Measurements from ENCODE around the gene LOXL1.
A peak's percentile ranks its signal among the peaks of the same experiment; 100 is the strongest.

The LOXL1 gene

GRCh38 chr15:73964736-73965093 lies 38.5 kb downstream of the LOXL1 start:
- Histone ChIP-seq H3K4me2 (ENCODE audit: low read length, poor library complexity, severe bottlenecking) (peak overlapping the region; percentile 8), H4K8ac (ENCODE audit: low read length) (peak overlapping the region; percentile 24), H3K4me1 (ENCODE audit: control insufficient read depth, insufficient read depth, low read depth, low read length) (peaks cover 10% of the 10 kb centered on the region), H3K36me3 (ENCODE audit: control insufficient read depth in 1 of 2, insufficient read depth in 2 of 2, low read depth in 1 of 2, low read length in 2 of 2) (no peaks in the 10 kb centered on the region), H2AK5ac (ENCODE audit: low read length, severe bottlenecking) (no peak overlapping the region), H2BK120ac (ENCODE audit: low read depth, low read length) (no peak overlapping the region), H4K91ac (ENCODE audit: low read length) (peak overlapping the region; percentile 8), H3K9ac (ENCODE audit: low read length) (peak overlapping the region; percentile 26), H2BK15ac (ENCODE audit: low read depth, poor library complexity, severe bottlenecking) (peak overlapping the region; percentile 19), H3K27ac (ENCODE audit: low read length, poor library complexity, severe bottlenecking) (peak overlapping the region; percentile 3), H3K4me3 (ENCODE audit: insufficient read depth in 1 of 2, low read depth in 1 of 2, low read length in 2 of 2) (peak overlapping the region in 1 of 2 experiments; percentile 45), H2BK5ac (ENCODE audit: low read depth, low read length, poor library complexity, severe bottlenecking) (no peak overlapping the region), H3K4ac (ENCODE audit: low read depth in 1 of 2, low read length in 2 of 2) (peak overlapping the region in 1 of 2 experiments; percentile 22), H3K27me3 (ENCODE audit: control insufficient read depth in 1 of 2, insufficient read depth in 1 of 2, low read length in 2 of 2) (no peaks in the 10 kb centered on the region), H3K79me1 (replicated peaks; ENCODE audit: low read length, poor library complexity, severe bottlenecking) (no peaks in the 10 kb centered on the region), H3K18ac (ENCODE audit: low read depth in 1 of 2, low read length in 2 of 2) (peak overlapping the region; percentile 37 to 82), H3K14ac (ENCODE audit: low read length in 2 of 2) (no peak overlapping the region), H2BK12ac (ENCODE audit: low read length in 2 of 2) (peak overlapping the region in 1 of 2 experiments; percentile 87), H3K9me3 (ENCODE audit: control insufficient read depth, low read length) (no peaks in the 10 kb centered on the region), H2AFZ (ENCODE audit: low read depth, low read length) (peak overlapping the region; percentile 16), H3K23ac (ENCODE audit: low read length in 2 of 2) (no peak overlapping the region)
- peak; percentile 84 for DNase-seq
- WGBS: 17% methylated on average over 11 of the region's 11 CpGs

DNA sequence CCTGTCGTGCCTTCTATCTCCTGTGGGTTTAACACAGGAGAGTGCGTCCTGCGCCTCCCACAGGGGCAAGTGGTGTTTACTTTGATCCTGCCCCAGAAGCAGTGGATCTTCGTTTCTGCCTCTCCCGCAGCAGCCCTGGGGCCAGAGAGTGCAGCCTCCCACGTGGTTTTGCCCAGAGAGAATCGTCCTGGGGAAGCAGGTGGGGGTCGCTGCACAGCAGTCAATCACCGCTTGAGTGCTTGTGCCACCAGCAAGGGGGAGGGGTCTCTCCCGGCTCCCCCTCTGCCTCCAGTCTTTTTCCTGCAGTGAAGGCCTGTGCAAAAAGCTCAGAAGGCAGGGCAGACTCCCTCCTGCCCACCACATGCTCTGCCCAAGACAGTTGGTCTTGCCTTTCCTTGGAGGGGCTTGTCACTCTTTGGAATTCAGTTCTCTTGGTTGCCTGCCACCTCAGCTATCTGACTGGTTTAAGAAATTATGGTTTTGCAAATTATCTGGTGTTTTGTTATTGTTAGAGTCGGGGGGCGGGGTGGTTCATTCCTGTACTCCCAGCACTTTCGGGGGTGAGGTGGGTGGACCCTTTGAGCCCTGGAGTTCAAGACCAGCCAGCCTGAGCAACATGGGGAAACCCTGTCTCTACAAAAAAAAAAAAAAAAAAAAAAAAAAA lies 39.0 kb downstream of the LOXL1 start:
- H3K9ac ChIP-seq (ENCODE audit: low read length): peak overlapping the region; percentile 26
- no peak overlapping the region for H2AK5ac ChIP-seq (ENCODE audit: low read length, severe bottlenecking)
- H4K8ac ChIP-seq (ENCODE audit: low read length): peak overlapping the region; percentile 24
- H3K23ac ChIP-seq (ENCODE audit: low read length in 2 of 2): no peak overlapping the region
- peaks cover 8% of the 10 kb centered on the region for H3K4me1 ChIP-seq (ENCODE audit: control insufficient read depth, insufficient read depth, low read depth, low read length)
- no peaks in the 10 kb centered on the region for H3K36me3 ChIP-seq (ENCODE audit: control insufficient read depth in 1 of 2, insufficient read depth in 2 of 2, low read depth in 1 of 2, low read length in 2 of 2)
- peak overlapping the region; percentile 8 for H3K4me2 ChIP-seq (ENCODE audit: low read length, poor library complexity, severe bottlenecking)
- H3K18ac ChIP-seq (ENCODE audit: low read depth in 1 of 2, low read length in 2 of 2): peak overlapping the region; percentile 37 to 82
- 28% methylated on average over 10 of the region's 13 CpGs for WGBS
- H2BK15ac ChIP-seq (ENCODE audit: low read depth, poor library complexity, severe bottlenecking): no peak overlapping the region
- no peak overlapping the region for H2BK120ac ChIP-seq (ENCODE audit: low read depth, low read length)
- peak overlapping the region; percentile 8 for H4K91ac ChIP-seq (ENCODE audit: low read length)
- H2AFZ ChIP-seq (ENCODE audit: low read depth, low read length): peak overlapping the region; percentile 16
- H3K14ac ChIP-seq (ENCODE audit: low read length in 2 of 2): no peak overlapping the region
- no peaks in the 10 kb centered on the region for H3K27me3 ChIP-seq (ENCODE audit: control insufficient read depth in 1 of 2, insufficient read depth in 1 of 2, low read length in 2 of 2)
- DNase-seq: no peak
- no peak overlapping the region for H2BK5ac ChIP-seq (ENCODE audit: low read depth, low read length, poor library complexity, severe bottlenecking)
- no peaks in the 10 kb centered on the region for H3K79me1 ChIP-seq (replicated peaks; ENCODE audit: low read length, poor library complexity, severe bottlenecking)
- peak overlapping the region; percentile 3 for H3K27ac ChIP-seq (ENCODE audit: low read length, poor library complexity, severe bottlenecking)
- peak overlapping the region in 1 of 2 experiments; percentile 22 for H3K4ac ChIP-seq (ENCODE audit: low read depth in 1 of 2, low read length in 2 of 2)
- H3K9me3 ChIP-seq (ENCODE audit: control insufficient read depth, low read length): no peaks in the 10 kb centered on the region
- peak overlapping the region in 1 of 2 experiments; percentile 45 for H3K4me3 ChIP-seq (ENCODE audit: insufficient read depth in 1 of 2, low read depth in 1 of 2, low read length in 2 of 2)
- H2BK12ac ChIP-seq (ENCODE audit: low read length in 2 of 2): peak overlapping the region; percentile 84 to 87

DNA sequence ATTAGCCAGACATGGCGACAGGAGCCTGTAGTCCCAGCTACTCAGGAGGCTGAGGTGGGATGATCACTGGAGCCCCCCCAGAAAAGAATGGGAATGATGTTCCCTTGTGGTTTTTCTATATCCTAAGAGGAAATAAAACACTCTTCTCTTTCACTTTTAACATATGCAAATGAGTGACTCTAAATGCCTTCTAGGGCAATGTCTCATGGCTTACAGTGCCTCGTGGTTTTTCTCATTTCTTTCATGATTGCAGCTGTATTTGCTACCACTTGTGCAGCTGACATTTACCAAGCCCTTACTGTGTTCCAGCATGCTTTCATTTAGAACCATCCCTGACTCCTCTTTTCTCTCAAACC lies 39.5 kb downstream of the LOXL1 start:
- H2AFZ ChIP-seq (ENCODE audit: low read depth, low read length): no peak overlapping the region
- H2BK5ac ChIP-seq (ENCODE audit: low read depth, low read length, poor library complexity, severe bottlenecking): no peak overlapping the region
- H3K18ac ChIP-seq (ENCODE audit: low read depth in 1 of 2, low read length in 2 of 2): no peak overlapping the region
- no peak overlapping the region for H3K4me3 ChIP-seq (ENCODE audit: insufficient read depth in 1 of 2, low read depth in 1 of 2, low read length in 2 of 2)
- no peak overlapping the region for H2BK12ac ChIP-seq (ENCODE audit: low read length in 2 of 2)
- H3K4me1 ChIP-seq (ENCODE audit: control insufficient read depth, insufficient read depth, low read depth, low read length): peaks cover 8% of the 10 kb centered on the region
- H3K36me3 ChIP-seq (ENCODE audit: control insufficient read depth in 1 of 2, insufficient read depth in 2 of 2, low read depth in 1 of 2, low read length in 2 of 2): no peaks in the 10 kb centered on the region
- H3K79me1 ChIP-seq (replicated peaks; ENCODE audit: low read length, poor library complexity, severe bottlenecking): no peaks in the 10 kb centered on the region
- H4K8ac ChIP-seq (ENCODE audit: low read length): no peak overlapping the region
- no peak overlapping the region for H3K4ac ChIP-seq (ENCODE audit: low read depth in 1 of 2, low read length in 2 of 2)
- H4K91ac ChIP-seq (ENCODE audit: low read length): no peak overlapping the region
- H3K9me3 ChIP-seq (ENCODE audit: control insufficient read depth, low read length): no peaks in the 10 kb centered on the region
- peak overlapping the region; percentile 26 for H3K9ac ChIP-seq (ENCODE audit: low read length)
- no peak overlapping the region for H3K4me2 ChIP-seq (ENCODE audit: low read length, poor library complexity, severe bottlenecking)
- no peak overlapping the region for H3K14ac ChIP-seq (ENCODE audit: low read length in 2 of 2)
- H3K27me3 ChIP-seq (ENCODE audit: control insufficient read depth in 1 of 2, insufficient read depth in 1 of 2, low read length in 2 of 2): no peaks in the 10 kb centered on the region
- peak; percentile 79 for DNase-seq
- H2BK120ac ChIP-seq (ENCODE audit: low read depth, low read length): no peak overlapping the region
- WGBS: 3% methylated on average over 1 of the region's 2 CpGs
- no peak overlapping the region for H2BK15ac ChIP-seq (ENCODE audit: low read depth, poor library complexity, severe bottlenecking)
- peak overlapping the region; percentile 17 for H3K27ac ChIP-seq (ENCODE audit: low read length, poor library complexity, severe bottlenecking)
- H3K23ac ChIP-seq (ENCODE audit: low read length in 2 of 2): no peak overlapping the region
- H2AK5ac ChIP-seq (ENCODE audit: low read length, severe bottlenecking): no peak overlapping the region

DNA sequence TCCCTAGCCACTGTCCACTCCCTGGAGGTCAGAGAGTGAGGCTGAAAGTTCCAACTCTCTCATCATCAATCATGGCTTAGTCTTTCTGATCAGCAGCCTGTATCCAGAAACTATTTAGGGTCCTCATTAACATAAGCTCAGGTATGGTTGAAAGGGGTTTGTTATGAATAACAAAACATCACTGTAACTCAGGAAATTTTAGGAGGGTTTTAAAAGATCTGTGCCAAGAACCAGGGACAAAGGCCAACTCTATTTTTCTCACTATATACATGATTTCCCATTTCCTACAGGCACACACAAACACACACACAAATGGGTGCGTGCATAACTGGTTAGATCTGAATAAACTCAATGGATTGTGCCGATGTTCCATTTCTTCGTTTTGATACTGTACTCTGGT lies 42.2 kb downstream of the LOXL1 start:
- Histone ChIP-seq H2AK5ac (ENCODE audit: low read length, severe bottlenecking) (no peak overlapping the region), H3K4me2 (ENCODE audit: low read length, poor library complexity, severe bottlenecking) (no peak overlapping the region), H3K4me1 (ENCODE audit: control insufficient read depth, insufficient read depth, low read depth, low read length) (peaks cover 14% of the 10 kb centered on the region), H3K4ac (ENCODE audit: low read depth in 1 of 2, low read length in 2 of 2) (no peak overlapping the region), H2BK120ac (ENCODE audit: low read depth, low read length) (no peak overlapping the region), H3K27ac (ENCODE audit: low read length, poor library complexity, severe bottlenecking) (no peak overlapping the region), H3K14ac (ENCODE audit: low read length in 2 of 2) (no peak overlapping the region), H3K36me3 (ENCODE audit: control insufficient read depth in 1 of 2, insufficient read depth in 2 of 2, low read depth in 1 of 2, low read length in 2 of 2) (no peaks in the 10 kb centered on the region), H3K79me1 (replicated peaks; ENCODE audit: low read length, poor library complexity, severe bottlenecking) (peaks cover 2% of the 10 kb centered on the region), H2BK5ac (ENCODE audit: low read depth, low read length, poor library complexity, severe bottlenecking) (no peak overlapping the region), H3K9me3 (ENCODE audit: control insufficient read depth, low read length) (no peaks in the 10 kb centered on the region), H3K27me3 (ENCODE audit: control insufficient read depth in 1 of 2, insufficient read depth in 1 of 2, low read length in 2 of 2) (no peaks in the 10 kb centered on the region), H4K91ac (ENCODE audit: low read length) (no peak overlapping the region), H2BK12ac (ENCODE audit: low read length in 2 of 2) (no peak overlapping the region), H4K8ac (ENCODE audit: low read length) (no peak overlapping the region), H3K9ac (ENCODE audit: low read length) (no peak overlapping the region), H3K4me3 (ENCODE audit: insufficient read depth in 1 of 2, low read depth in 1 of 2, low read length in 2 of 2) (no peak overlapping the region), H2BK15ac (ENCODE audit: low read depth, poor library complexity, severe bottlenecking) (no peak overlapping the region), H3K23ac (ENCODE audit: low read length in 2 of 2) (no peak overlapping the region), H2AFZ (ENCODE audit: low read depth, low read length) (no peak overlapping the region), H3K18ac (ENCODE audit: low read depth in 1 of 2, low read length in 2 of 2) (no peak overlapping the region)
- DNase-seq: no peak
- WGBS: 85% methylated on average over 3 of the region's 3 CpGs

All from mesenchymal stem cell (in vitro differentiated cells and primary cell).